Dedifferentiated amniotic fluid mesenchymal stem cell (primary cell): ENCODE data around the gene LILRA5.
"Not testable (repeated sequence)": the region's sequence is repeated elsewhere in the genome, so short reads cannot be mapped to it uniquely, and the experiment has no call there.

Source experiments
- DNase-seq: peaks from one replicate; pipeline ENCODE4 v3.0.0-alpha.2; 2016; ENCODE audit errors: extremely low spot score

LILRA5 gene

GRCh38 chr19:54333586-54334298, 20.8 kb upstream of the LILRA5 start:
- no peak for DNase-seq

- no peak for DNase-seq
Observed at GRCh38 chr19:54332149-54332548, 19.2 kb upstream of the LILRA5 start.

GRCh38 chr19:54331626-54332025, 18.7 kb upstream of the LILRA5 start:
- no peak for DNase-seq

- DNase-seq: no peak
Observed at GRCh38 chr19:54329476-54330165, 16.7 kb upstream of the LILRA5 start.

- DNase-seq: not testable (repeated sequence)
Observed at GRCh38 chr19:54328781-54329180, 15.8 kb upstream of the LILRA5 start.

- DNase-seq: no peak
Observed at GRCh38 chr19:54325631-54326030, 12.7 kb upstream of the LILRA5 start.

GRCh38 chr19:54325194-54325621, 12.2 kb upstream of the LILRA5 start:
- no peak for DNase-seq

- no peak for DNase-seq
Observed at GRCh38 chr19:54324071-54324470, 11.1 kb upstream of the LILRA5 start.

GRCh38 chr19:54322934-54323333, 10.0 kb upstream of the LILRA5 start:
- not testable (repeated sequence) for DNase-seq

- not testable (repeated sequence) for DNase-seq
Observed at GRCh38 chr19:54322295-54322694, 9.3 kb upstream of the LILRA5 start.

- DNase-seq: no peak
Observed at GRCh38 chr19:54319892-54320670, 7.1 kb upstream of the LILRA5 start.

GRCh38 chr19:54319049-54319448, 6.1 kb upstream of the LILRA5 start:
- DNase-seq: no peak

- DNase-seq: no peak
Observed at GRCh38 chr19:54317965-54318240, 4.9 kb upstream of the LILRA5 start.

GRCh38 chr19:54317108-54317964, 4.4 kb upstream of the LILRA5 start:
- no peak for DNase-seq

GRCh38 chr19:54316746-54317107, 3.8 kb upstream of the LILRA5 start:
- no peak for DNase-seq

GRCh38 chr19:54315956-54316355, 3.0 kb upstream of the LILRA5 start:
- no peak for DNase-seq

GRCh38 chr19:54312011-54312410, 955 bp downstream of the LILRA5 start:
- no peak for DNase-seq

GRCh38 chr19:54311486-54311885, 1.5 kb downstream of the LILRA5 start:
- no peak for DNase-seq

GRCh38 chr19:54310543-54310942, 2.4 kb downstream of the LILRA5 start:
- DNase-seq: no peak

- no peak for DNase-seq
Observed at GRCh38 chr19:54309811-54310210, 3.2 kb downstream of the LILRA5 start.

GRCh38 chr19:54307389-54308020, 5.5 kb downstream of the LILRA5 start:
- no peak for DNase-seq

- DNase-seq: no peak
Observed at GRCh38 chr19:54305141-54305540, 7.8 kb downstream of the LILRA5 start.
